Osteoblast (primary cell): ENCODE measurements around the gene LMNTD2. TPM values are rescaled to one million over a fixed set of nuclear protein-coding genes. Genes with fewer than 3 reads are reported as not detected.

Experiments used
- DNase-seq: peaks from one replicate; pipeline ENCODE4 v3.0.0; 2011; ENCODE audit warnings: low spot score, mixed read lengths; ENCODE audit not compliant: insufficient read length; ENCODE audit errors: missing footprints
- H2AFZ ChIP-seq: 2 replicates; pipeline ENCODE4 v1.6.0; 2011; ENCODE audit warnings: mild to moderate bottlenecking, low read length
- H3K27ac ChIP-seq: 2 replicates; pipeline ENCODE4 v1.5.1; 2011; ENCODE audit warnings: mild to moderate bottlenecking, low read depth, low read length, moderate library complexity
- H3K27me3 ChIP-seq: 2 replicates; pipeline ENCODE4 v1.6.0; 2012; ENCODE audit warnings: mild to moderate bottlenecking, control low read depth, inconsistent platforms, low read length, moderate library complexity; ENCODE audit not compliant: insufficient read depth
- H3K36me3 ChIP-seq: 2 replicates; pipeline ENCODE4 v1.5.1; 2011; ENCODE audit warnings: mild to moderate bottlenecking, low read length, control low read depth, moderate library complexity; ENCODE audit not compliant: insufficient read depth
- H3K4me1 ChIP-seq: 2 replicates; pipeline ENCODE4 v1.5.1; 2011; ENCODE audit warnings: mild to moderate bottlenecking, low read length, control low read depth, moderate library complexity; ENCODE audit not compliant: insufficient read depth
- H3K4me2 ChIP-seq: 2 replicates; pipeline ENCODE4 v1.6.0; 2011; ENCODE audit warnings: mild to moderate bottlenecking, low read length; ENCODE audit not compliant: insufficient read depth
- H3K4me3 ChIP-seq: fragments of 200-600 bp; sonication (generic); 3 replicates; pipeline ENCODE4 v1.5.1; 2012; ENCODE audit warnings: mild to moderate bottlenecking, low read length, inconsistent platforms; ENCODE audit not compliant: insufficient read depth
- H3K79me2 ChIP-seq: 2 replicates; pipeline ENCODE4 v1.6.0; 2012; ENCODE audit warnings: mild to moderate bottlenecking, low read length, control low read depth, inconsistent platforms; ENCODE audit not compliant: insufficient read depth
- H3K9me3 ChIP-seq: 2 replicates; pipeline ENCODE4 v1.5.1; 2011; ENCODE audit warnings: low read depth, low read length, control low read depth
- H4K20me1 ChIP-seq: 2 replicates; pipeline ENCODE4 v1.6.0; 2012; ENCODE audit warnings: mild to moderate bottlenecking, low read length, control low read depth; ENCODE audit not compliant: insufficient read depth
- CTCF ChIP-seq: IDR thresholded peaks from 2 replicates; pipeline ENCODE4 v1.5.1; 2011; ENCODE audit warnings: mild to moderate bottlenecking, low read depth, low read length, moderate library complexity; ENCODE audit errors: extremely low read depth
- total RNA-seq: library from RNA; depleted of rRNA; stranded (reverse); fragments of >200 nt; gene quantifications from 2 replicates; pipeline ENCODE4 v1.2.3, GENCODE V29; 2012

The LMNTD2 gene
- total RNA-seq, result 0.29 and 0.36 TPM in 2 replicates

GRCh38 chr11:560305-561147 lies at the start of gene LMNTD2, which contains the start of gene RASSF7:
Gene LMNTD2 (minus strand): TSS chr11:560738. CDS start chr11:560716, 22 bp downstream.
Gene RASSF7 (plus strand): TSS chr11:560970. CDS start chr11:561769, 799 bp downstream.
- peaks cover 29% of the 10 kb centered on the region for H3K27me3 ChIP-seq
- peak within 1 kb of the TSS; percentile 85 for H3K4me2 ChIP-seq
- H3K4me1 ChIP-seq, result peaks cover 8% of the 10 kb centered on the region
- H2AFZ ChIP-seq, result peak within 1 kb of the TSS; percentile 56
- peak within 1 kb of the TSS; percentile 75 for H3K4me3 ChIP-seq
- H3K27ac ChIP-seq, result no peak within 1 kb of the TSS
- no peak for TF ChIP-seq CTCF
- no peaks in the 10 kb centered on the region for H3K9me3 ChIP-seq
- H3K79me2 ChIP-seq, result no peaks in the 10 kb centered on the region
- DNase-seq, result peak; percentile 100
- no peaks in the 10 kb centered on the region for H3K36me3 ChIP-seq
- peaks cover 5% of the 10 kb centered on the region for H4K20me1 ChIP-seq

GRCh38 chr11:609341-609811 lies 48.8 kb upstream of the LMNTD2 start:
- Histone ChIP-seq H3K4me2 (no peak overlapping the region), H3K4me1 (no peaks in the 10 kb centered on the region), H3K27me3 (no peaks in the 10 kb centered on the region), H2AFZ (no peak overlapping the region), H3K27ac (no peak overlapping the region), H4K20me1 (peaks cover 28% of the 10 kb centered on the region), H3K79me2 (no peaks in the 10 kb centered on the region), H3K4me3 (no peak overlapping the region), H3K9me3 (no peaks in the 10 kb centered on the region), H3K36me3 (peaks cover 79% of the 10 kb centered on the region)
- no peak for TF ChIP-seq CTCF
- DNase-seq, result no peak

- no peak for DNase-seq
- no peak overlapping the region for H3K4me2 ChIP-seq
- H3K4me1 ChIP-seq, result no peaks in the 10 kb centered on the region
- H3K27ac ChIP-seq, result no peak overlapping the region
- no peak overlapping the region for H2AFZ ChIP-seq
- H4K20me1 ChIP-seq, result peaks cover 30% of the 10 kb centered on the region
- H3K27me3 ChIP-seq, result no peaks in the 10 kb centered on the region
- no peak for TF ChIP-seq CTCF
- no peaks in the 10 kb centered on the region for H3K9me3 ChIP-seq
- no peaks in the 10 kb centered on the region for H3K79me2 ChIP-seq
- H3K4me3 ChIP-seq, result no peak overlapping the region
- H3K36me3 ChIP-seq, result peaks cover 85% of the 10 kb centered on the region
Measured at GRCh38 chr11:608791-609251, 48.3 kb upstream of the LMNTD2 start.
